ENCODE results near the gene GNG8. TPM values are rescaled to one million over a fixed set of nuclear protein-coding genes. Genes with fewer than 3 reads are reported as not detected.

The GNG8 gene
- not detected in 5 replicates for total RNA-seq (2022; extraction: Qiagen RNA extraction)

GRCh38 chr19:46635920-46636761 lies at the start of gene GNG8:
Gene GNG8, minus strand, starts transcription at chr19:46636202. Its CDS starts 1,520 bp downstream, at chr19:46634682.

DNA sequence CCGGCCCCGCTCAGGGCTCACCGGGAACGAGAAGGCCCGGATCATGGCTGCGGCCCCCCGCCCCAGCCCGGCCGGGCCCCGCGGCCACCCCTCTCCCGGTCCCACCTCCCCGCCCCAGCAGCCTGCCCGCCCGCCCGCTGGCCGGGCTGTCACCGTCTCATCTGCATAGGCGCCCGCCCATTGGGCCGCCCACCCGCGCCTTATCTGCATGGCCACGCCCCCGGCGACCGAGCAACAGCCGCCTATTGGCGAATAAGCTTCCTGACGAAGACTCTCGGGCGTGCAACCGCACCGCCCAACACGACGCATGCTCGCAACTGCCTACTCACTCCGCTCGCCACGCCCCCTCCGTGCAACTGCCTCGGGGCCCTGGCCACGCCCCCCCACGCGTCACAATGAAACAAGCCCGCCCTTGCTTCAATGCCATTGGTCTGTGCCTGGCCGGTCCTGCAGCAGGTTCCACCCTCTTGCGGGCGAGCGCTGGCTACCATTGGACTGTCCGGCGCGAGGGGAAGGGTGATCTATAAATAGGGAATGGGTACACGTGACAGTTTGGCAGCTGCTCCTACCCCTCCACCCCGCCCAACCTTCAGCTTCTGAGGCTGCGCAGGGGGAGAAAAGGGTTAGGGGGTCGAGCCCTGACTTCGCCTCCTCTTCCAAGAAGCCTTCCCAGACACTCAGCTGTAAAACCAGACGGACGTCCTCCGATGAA lies 25.2 kb upstream of the GNG8 start, which contains the start of gene DACT3:
TSS of gene DACT3 (minus strand) at position 163 of the 712 bp plus-strand sequence. CDS start at position 45, 118 bp downstream.

DNA sequence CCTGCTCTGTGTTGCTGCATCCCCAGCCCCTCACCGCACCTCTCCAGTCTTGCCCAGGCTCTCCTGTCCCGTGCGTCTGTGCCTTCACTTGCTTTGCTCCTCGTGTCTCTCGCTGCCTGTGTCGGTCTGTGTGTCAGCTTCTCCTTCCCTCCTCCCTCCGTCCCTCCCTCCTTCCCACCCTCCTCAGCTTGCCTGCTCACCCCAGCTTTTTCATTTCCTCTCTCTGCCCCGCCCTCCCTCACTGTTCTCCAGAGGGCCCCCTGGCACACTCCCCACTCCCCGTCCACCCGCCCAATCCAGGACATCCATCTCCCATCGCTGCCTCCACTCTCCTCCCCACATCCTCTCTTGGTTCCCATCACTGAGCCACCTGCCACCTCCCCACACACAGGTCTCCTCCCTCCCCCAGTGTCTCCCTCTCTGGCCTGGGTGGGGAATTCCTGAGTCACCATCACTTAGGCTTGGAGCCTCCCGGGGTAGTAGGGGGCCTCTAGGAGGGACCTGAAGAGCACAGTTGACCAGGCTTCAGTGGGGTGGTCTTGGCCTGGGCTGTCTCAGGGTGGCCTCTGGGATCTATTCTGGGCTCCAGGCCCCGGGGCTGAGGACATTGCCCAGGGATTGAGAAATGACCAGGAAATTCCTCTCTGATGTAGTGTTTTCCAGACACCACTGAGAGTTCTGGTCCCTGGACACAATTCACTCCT lies 10.9 kb downstream of the GNG8 start, which contains the start of gene PTGIR:
TSS of gene PTGIR (minus strand) at position 132 of the 704 bp plus-strand sequence. CDS start 864 bp downstream, outside the sequence.

DNA sequence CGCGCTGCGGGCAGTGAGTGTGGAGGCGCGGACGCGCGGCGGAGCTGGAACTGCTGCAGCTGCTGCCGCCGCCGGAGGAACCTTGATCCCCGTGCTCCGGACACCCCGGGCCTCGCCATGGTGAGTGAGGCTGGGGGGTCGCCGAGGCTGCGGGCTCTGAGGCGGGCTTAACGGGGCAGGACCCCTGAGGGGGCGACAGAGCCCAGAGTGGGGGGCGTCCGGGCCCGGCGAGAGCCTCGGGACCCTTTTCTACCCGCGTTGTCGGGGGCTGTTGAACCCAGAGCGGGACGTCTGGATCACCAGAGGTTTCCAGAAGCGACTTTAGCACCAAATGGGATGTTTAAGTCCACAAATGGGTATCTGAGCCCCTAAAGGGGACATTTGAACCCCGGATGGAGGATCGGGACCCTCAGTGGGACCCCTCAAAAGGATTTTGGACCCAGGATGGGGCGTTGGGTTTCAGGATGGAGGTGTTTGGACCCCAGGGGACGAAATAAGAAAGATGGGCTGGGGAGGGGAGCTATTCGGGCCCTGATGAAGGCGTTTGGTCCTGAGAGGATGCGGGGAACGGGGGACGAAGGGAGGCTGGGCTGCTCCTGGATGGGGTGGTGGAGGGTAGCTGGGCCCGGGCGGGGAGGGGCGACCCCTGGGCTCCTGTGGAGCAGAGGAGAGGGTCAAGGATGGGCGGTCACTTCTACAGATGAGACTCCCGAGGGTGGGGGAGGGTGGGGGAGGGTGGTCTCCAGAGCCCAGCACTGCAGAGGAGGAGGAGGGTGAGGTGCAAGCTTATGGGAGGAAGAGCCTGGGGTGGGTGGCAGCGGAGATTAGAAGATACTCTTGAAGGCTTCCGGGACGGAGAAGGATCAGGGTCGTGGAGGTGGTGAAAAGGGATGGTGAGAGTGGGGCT lies 34.4 kb downstream of the GNG8 start, which contains the start of gene CALM3:
TSS of gene CALM3 (plus strand) at position 13 of the 907 bp plus-strand sequence. CDS start at position 118, 105 bp downstream.

Other genes with a start within 250 kb of the GNG8 start
- not detected in 5 replicates for gene CCDC8, start 222.6 kb downstream of the GNG8 start, total RNA-seq (2022; extraction: Qiagen RNA extraction)
- not detected in 5 replicates for gene PNMA8C, start 207.3 kb downstream of the GNG8 start, total RNA-seq (2022; extraction: Qiagen RNA extraction)
- 9.0 to 10.7 TPM (median 9.3 TPM) in 5 replicates for gene PNMA8A, start 164.6 kb downstream of the GNG8 start, total RNA-seq (2022; extraction: Qiagen RNA extraction)
- gene PNMA8B, start 140.3 kb downstream of the GNG8 start, total RNA-seq (2022; extraction: Qiagen RNA extraction): not detected in 5 replicates
- 206 to 250 TPM (median 239 TPM) in 5 replicates for gene CALM3, start 34.9 kb downstream of the GNG8 start, total RNA-seq (2022; extraction: Qiagen RNA extraction)
- 0.06 to 0.10 TPM (median 0.06 TPM) in 3 of 5 replicates, not detected in the others for gene PTGIR, start 11.1 kb downstream of the GNG8 start, total RNA-seq (2022; extraction: Qiagen RNA extraction)
- 0.18 to 0.44 TPM (median 0.31 TPM) in 5 replicates for gene DACT3, start 25.0 kb upstream of the GNG8 start, total RNA-seq (2022; extraction: Qiagen RNA extraction)
- 21.7 to 32.7 TPM (median 27.7 TPM) in 5 replicates for gene PRKD2, start 80.9 kb upstream of the GNG8 start, total RNA-seq (2022; extraction: Qiagen RNA extraction)
- 17.0 to 20.7 TPM (median 20.3 TPM) in 5 replicates for gene FKRP, start 109.9 kb upstream of the GNG8 start, total RNA-seq (2022; extraction: Qiagen RNA extraction)
- gene STRN4, start 110.2 kb upstream of the GNG8 start, total RNA-seq (2022; extraction: Qiagen RNA extraction): 72.2 to 89.3 TPM (median 85.8 TPM) in 5 replicates
- 201 to 249 TPM (median 205 TPM) in 5 replicates for gene SLC1A5, start 152.4 kb upstream of the GNG8 start, total RNA-seq (2022; extraction: Qiagen RNA extraction)
- 243 to 319 TPM (median 310 TPM) in 5 replicates for gene AP2S1, start 214.6 kb upstream of the GNG8 start, total RNA-seq (2022; extraction: Qiagen RNA extraction)
- gene ARHGAP35, start 224.8 kb upstream of the GNG8 start, total RNA-seq (2022; extraction: Qiagen RNA extraction): 22.9 to 30.2 TPM (median 27.9 TPM) in 5 replicates

Measured in A549 treated with Mapracorat at 1 μM for 4 hours (cell line).